Astrocyte (in vitro differentiated cells and primary cell): Measurements from ENCODE around the gene AMPD3.

Source experiments
- CTCF ChIP-seq: IDR thresholded peaks from 2 replicates; pipeline ENCODE4 v1.5.1; 2011; ENCODE audit warnings: low read depth, mild to moderate bottlenecking, inconsistent platforms, low read length, moderate library complexity; ENCODE audit not compliant: insufficient read depth
- EZH2 ChIP-seq: IDR thresholded peaks from 2 replicates; pipeline ENCODE4 v1.6.1; 2012; ENCODE audit warnings: mild to moderate bottlenecking, low read length, inconsistent platforms; ENCODE audit not compliant: insufficient read depth

- TF ChIP-seq CTCF (no peak), EZH2 (no peak)
Measured at GRCh38 chr11:10490032-10490397, 35.0 kb downstream of the AMPD3 start.
